Astrocyte of the cerebellum (primary cell): Measurements from ENCODE around the gene ISM2.
"Not testable (repeated sequence)": the region's sequence is repeated elsewhere in the genome, so short reads cannot be mapped to it uniquely, and the experiment has no call there.

Experiments used
- DNase-seq: peaks from one replicate; pipeline ENCODE4 v3.0.0-alpha.2; 2011; ENCODE audit warnings: low read depth
- H3K4me3 ChIP-seq: 2 replicates; pipeline ENCODE4 v1.5.1; 2011; ENCODE audit warnings: mild to moderate bottlenecking, low read depth, low read length, moderate library complexity
- in situ Hi-C: cut with HindIII; loops from 2 replicates; pipeline ENCODE4 v1.10.0; 2017; ENCODE audit warnings: low sequenced_read_pairs
- TF ChIP-seq, protein P1 (sequence below): IDR thresholded peaks from 2 replicates; pipeline ENCODE4 v1.5.1; 2012; ENCODE audit warnings: low read length, low read depth, moderate library complexity, mild to moderate bottlenecking; ENCODE audit errors: missing control alignments

The ISM2 gene

DNA sequence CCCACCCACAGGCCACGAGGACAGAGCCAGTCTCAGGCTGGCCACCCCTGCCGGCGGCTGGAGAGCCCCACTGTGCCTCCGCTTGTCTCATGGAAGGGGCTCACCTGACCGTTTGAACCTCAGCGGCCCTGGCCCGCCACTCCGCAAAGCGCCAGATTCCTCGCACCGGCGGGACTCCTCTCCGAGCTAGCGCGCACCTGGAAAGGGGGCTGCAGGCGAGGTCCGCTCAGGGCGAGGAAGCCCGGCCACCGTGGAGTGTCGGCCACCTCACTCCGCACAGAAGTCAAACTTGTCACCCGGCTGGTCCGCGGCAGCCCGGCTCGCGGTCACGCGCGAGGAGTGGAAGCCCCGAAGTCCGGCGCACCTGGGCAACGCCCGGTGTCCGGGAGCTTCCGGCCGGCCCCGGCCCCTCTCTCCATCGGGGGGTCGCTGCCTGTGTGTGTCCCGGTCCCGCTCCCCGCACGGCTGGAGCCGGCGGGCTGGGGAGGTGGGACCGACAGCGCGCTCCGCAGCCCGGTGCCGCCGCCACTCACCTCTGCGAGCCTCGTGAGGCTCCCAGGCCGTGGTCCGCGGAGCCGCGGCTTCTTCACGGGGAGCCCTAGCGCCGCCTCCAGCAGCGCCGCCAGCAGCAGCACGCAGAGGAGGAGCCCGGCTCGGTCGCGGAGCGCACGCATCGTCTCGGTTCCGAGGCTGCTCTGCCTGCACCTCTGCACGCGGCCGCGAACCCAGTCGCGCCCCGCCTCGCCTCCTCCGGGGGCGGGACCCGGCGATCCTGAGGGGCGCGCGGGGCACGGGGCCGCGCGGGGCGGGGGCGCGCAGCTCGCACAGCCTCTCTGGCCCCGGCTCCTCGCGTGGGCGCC, at the start of gene ISM2:
ISM2 (minus strand) TSS at position 697 of the 860 bp plus-strand sequence; CDS start at position 674, 23 bp downstream.
- no peak for DNase-seq

DNA sequence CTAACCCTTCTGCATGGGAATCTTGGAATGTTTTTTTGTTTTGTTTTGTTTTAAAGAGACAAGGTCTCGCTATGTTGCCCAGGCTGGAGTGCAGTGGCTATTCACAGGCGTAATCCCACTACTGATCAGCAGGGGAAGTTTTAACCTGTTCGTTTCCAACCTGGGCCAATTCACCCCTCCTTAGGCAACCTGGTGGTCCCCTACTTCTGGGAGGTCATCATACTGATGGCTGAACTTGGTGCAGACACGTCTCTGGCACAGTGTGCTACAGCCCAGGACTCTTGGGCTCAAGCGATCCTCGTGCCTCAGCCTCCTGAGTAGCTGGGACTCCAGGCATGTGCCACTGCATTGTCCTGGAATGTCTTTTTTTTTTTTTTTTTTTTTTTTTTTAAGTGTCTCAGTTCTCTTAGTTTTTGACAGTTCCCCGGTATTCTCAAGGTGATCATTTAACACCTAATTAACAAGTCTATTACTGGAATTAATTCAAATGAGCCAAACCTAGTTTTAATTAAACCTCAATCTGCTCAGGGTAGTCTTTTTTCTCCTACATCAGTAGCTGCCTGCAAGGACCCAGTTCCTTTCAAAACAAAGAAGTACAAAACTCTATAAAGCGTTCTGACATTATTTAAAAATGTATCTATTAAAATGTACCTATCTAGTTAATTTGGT, 49.0 kb upstream of the ISM2 start:
- H3K4me3 ChIP-seq = no peak overlapping the region
- TF ChIP-seq, protein P1, sequence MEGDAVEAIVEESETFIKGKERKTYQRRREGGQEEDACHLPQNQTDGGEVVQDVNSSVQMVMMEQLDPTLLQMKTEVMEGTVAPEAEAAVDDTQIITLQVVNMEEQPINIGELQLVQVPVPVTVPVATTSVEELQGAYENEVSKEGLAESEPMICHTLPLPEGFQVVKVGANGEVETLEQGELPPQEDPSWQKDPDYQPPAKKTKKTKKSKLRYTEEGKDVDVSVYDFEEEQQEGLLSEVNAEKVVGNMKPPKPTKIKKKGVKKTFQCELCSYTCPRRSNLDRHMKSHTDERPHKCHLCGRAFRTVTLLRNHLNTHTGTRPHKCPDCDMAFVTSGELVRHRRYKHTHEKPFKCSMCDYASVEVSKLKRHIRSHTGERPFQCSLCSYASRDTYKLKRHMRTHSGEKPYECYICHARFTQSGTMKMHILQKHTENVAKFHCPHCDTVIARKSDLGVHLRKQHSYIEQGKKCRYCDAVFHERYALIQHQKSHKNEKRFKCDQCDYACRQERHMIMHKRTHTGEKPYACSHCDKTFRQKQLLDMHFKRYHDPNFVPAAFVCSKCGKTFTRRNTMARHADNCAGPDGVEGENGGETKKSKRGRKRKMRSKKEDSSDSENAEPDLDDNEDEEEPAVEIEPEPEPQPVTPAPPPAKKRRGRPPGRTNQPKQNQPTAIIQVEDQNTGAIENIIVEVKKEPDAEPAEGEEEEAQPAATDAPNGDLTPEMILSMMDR = peak; percentile 28
- in situ Hi-C loops = no loop called here
- DNase-seq = no peak

More for the DNA sequence above, at the start of gene ISM2:
- TF ChIP-seq, protein P1 = no peak
- in situ Hi-C loops = no loop called here
- H3K4me3 ChIP-seq = peak within 1 kb of the TSS; percentile 43

DNA sequence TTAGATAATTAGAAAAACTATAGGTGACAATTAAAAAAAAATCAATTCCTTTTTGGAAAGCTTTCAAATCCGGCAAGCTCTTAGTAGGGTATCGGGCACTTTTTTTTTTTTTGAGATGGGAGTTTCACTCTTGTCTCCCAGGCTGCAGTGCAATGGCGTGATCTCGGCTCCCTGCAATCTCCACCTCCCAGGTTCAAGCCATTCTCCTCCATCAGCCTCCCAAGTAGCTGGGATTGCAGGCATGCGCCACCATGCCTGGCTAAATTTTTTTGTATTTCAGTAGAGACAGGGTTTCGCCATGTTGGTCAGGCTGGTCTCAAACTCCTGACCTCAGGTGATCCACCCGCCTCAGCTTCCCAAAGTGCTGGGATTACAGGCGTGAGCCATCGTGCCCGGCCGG, 46.6 kb upstream of the ISM2 start:
- DNase-seq, H3K4me3 ChIP-seq, in situ Hi-C loops: not testable (repeated sequence)

DNA sequence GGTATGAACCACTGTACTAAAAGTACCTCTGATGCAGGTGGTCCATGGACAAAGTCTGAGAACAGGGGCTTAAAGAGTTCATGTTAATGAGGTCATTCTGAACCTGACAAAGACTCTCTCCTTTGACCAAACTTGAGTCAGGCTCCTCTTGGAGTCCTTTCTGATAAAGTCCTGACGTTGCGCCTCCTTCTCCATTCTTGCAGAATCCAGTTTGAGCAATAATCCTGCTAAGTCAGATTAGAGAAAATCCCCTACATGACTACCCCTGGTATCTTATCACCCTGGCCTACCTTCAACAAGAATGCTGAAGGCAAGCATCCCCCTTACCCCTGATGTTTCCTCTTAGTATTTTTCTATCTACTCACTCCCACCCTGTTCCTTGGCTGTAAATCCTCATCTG, 46.0 kb upstream of the ISM2 start:
- TF ChIP-seq, protein P1 = no peak
- in situ Hi-C loops = no loop called here
- no peak overlapping the region for H3K4me3 ChIP-seq
- no peak for DNase-seq

DNA sequence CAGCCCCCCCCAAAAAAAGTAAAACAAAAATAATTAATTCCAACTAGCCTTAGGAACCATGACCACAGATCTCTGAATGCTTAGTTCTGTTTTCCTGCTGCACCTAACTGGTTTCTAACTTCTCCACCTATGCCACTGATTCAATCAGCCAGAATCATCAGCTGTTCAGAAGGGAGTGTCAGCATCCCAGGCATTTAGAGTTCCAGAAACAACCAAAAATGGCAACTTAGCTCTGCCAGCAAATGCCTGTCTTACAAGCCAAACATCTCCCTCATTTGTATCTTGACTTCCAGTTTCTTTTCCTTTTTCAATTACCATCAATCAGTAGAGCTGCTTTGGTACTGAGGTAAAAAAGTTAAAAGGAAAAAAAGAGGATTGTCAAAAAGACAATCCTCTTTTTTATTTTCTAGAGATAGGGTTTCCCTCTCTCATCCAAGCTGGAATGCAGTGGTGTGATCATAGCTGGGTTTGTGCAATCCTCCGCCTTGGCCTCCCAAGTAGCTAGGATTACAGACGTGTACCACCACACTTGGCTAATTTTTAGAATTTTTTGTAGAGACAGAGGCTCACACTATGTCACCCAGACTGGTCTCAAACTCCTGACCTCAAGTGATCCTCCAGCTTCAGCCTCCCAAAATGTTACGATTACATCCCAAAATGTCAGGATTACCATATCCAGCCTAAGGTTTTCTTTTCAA, 45.2 kb upstream of the ISM2 start:
- no peak overlapping the region for H3K4me3 ChIP-seq
- TF ChIP-seq, protein P1 = no peak
- no peak for DNase-seq
- in situ Hi-C loops = no loop called here

DNA sequence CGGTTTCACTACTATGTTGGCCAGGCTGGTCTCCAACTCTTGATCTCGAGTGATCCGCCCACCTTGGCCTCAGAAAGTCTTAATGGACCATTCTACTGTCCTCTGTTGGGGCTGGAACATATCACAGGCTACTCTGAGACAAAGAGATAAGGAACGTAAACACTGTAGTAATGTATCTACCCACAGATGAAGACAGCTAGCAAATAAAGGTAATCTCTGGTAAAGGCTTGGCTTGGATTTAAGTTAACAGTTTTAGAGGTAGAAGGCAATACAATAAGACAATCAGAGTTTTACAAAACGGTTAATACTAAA, 44.6 kb upstream of the ISM2 start:
- in situ Hi-C loops = no loop called here
- no peak overlapping the region for H3K4me3 ChIP-seq
- no peak for DNase-seq
- TF ChIP-seq, protein P1 = no peak
